PFSK-1 (cell line): ENCODE data around the gene GPC6.

Experiments
- FOXP2 ChIP-seq: optimal IDR thresholded peaks from 2 replicates; pipeline ENCODE3; 2011; ENCODE audit warnings: borderline replicate concordance, control low read depth, inconsistent platforms; ENCODE audit not compliant: insufficient read depth; ENCODE audit errors: extremely low read length, extremely low read depth
- POLR2AphosphoS5 ChIP-seq: IDR thresholded peaks from 2 replicates; pipeline ENCODE4 v1.6.1; 2012; ENCODE audit warnings: low read depth, mild to moderate bottlenecking, control low read depth, low read length, moderate library complexity
- REST ChIP-seq, 2 experiments: IDR thresholded peaks; 2 replicates each; pipeline versions ENCODE4 v1.6.1 to v1.8.0; 2011 to 2012; ENCODE audit warnings: low read depth in 2 of 2, low read length in 2 of 2, control low read depth in 1 of 2, inconsistent platforms in 1 of 2, mild to moderate bottlenecking in 1 of 2, moderate library complexity in 1 of 2; ENCODE audit not compliant: insufficient read depth in 1 of 2
- SIN3A ChIP-seq: IDR thresholded peaks from 2 replicates; pipeline ENCODE4 v1.6.1; 2012; ENCODE audit warnings: mild to moderate bottlenecking, low read length, moderate library complexity, borderline replicate concordance; ENCODE audit not compliant: insufficient read depth
- TAF1 ChIP-seq: IDR thresholded peaks from 2 replicates; pipeline ENCODE4 v1.6.1; 2012; ENCODE audit warnings: low read length, control low read depth, borderline replicate concordance; ENCODE audit not compliant: insufficient read depth

The GPC6 gene

GRCh38 chr13:94145966-94146365, 919.4 kb downstream of the GPC6 start:
- no peak for TF ChIP-seq POLR2AphosphoS5
- TF ChIP-seq FOXP2 = no peak
- no peak for TF ChIP-seq REST (IDR thresholded peaks at IDR 0.05; ENCODE audit: insufficient read depth in 1 of 2, low read depth in 2 of 2, low read length in 2 of 2)
- no peak for TF ChIP-seq TAF1
- no peak for TF ChIP-seq SIN3A

- TF ChIP-seq FOXP2 (no peak), TAF1 (no peak), POLR2AphosphoS5 (no peak)
Observed at GRCh38 chr13:94153586-94153985, 927.0 kb downstream of the GPC6 start.

- no peak for TF ChIP-seq SIN3A
- TF ChIP-seq POLR2AphosphoS5 = no peak
- no peak for TF ChIP-seq FOXP2
- TF ChIP-seq TAF1 = no peak
- TF ChIP-seq REST (IDR thresholded peaks at IDR 0.05; ENCODE audit: insufficient read depth in 1 of 2, low read depth in 2 of 2, low read length in 2 of 2) = no peak
Observed at GRCh38 chr13:94154367-94154766, 927.8 kb downstream of the GPC6 start.

- TF ChIP-seq REST (IDR thresholded peaks at IDR 0.05; ENCODE audit: insufficient read depth in 1 of 2, low read depth in 2 of 2, low read length in 2 of 2) (no peak), SIN3A (no peak), POLR2AphosphoS5 (no peak), TAF1 (no peak), FOXP2 (no peak)
Observed at GRCh38 chr13:94157705-94158218, 931.2 kb downstream of the GPC6 start.

- TF ChIP-seq TAF1 = no peak
- no peak for TF ChIP-seq FOXP2
- TF ChIP-seq SIN3A = no peak
- TF ChIP-seq POLR2AphosphoS5 = no peak
- TF ChIP-seq REST (IDR thresholded peaks at IDR 0.05; ENCODE audit: insufficient read depth in 1 of 2, low read depth in 2 of 2, low read length in 2 of 2) = no peak
Observed at GRCh38 chr13:94160875-94161274, 934.3 kb downstream of the GPC6 start.
